NCI-H2107 (cell line): ENCODE results near the gene DPP6.
A peak's percentile ranks its signal among the peaks of the same experiment; 100 is the strongest.

Source experiments
- DNase-seq: peaks from one replicate; lab custom pipeline; 2025; lab: John Stamatoyannopoulos, UW

Gene DPP6

GRCh38 chr7:154769527-154769926 is 717.3 kb downstream of the DPP6 start:
- no peak for DNase-seq

- DNase-seq, result no peak
Measured at GRCh38 chr7:154770361-154770760, 718.2 kb downstream of the DPP6 start.

- no peak for DNase-seq
Measured at GRCh38 chr7:154770962-154771361, 718.8 kb downstream of the DPP6 start.

GRCh38 chr7:154774303-154774969 is 722.2 kb downstream of the DPP6 start:
- no peak for DNase-seq

GRCh38 chr7:154775681-154776080 is 723.5 kb downstream of the DPP6 start:
- DNase-seq, result no peak

GRCh38 chr7:154776350-154776749 is 724.2 kb downstream of the DPP6 start:
- DNase-seq, result no peak

- DNase-seq, result no peak
Measured at GRCh38 chr7:154777023-154777422, 724.8 kb downstream of the DPP6 start.

GRCh38 chr7:154777489-154777888 is 725.3 kb downstream of the DPP6 start:
- no peak for DNase-seq

GRCh38 chr7:154777908-154778307 is 725.7 kb downstream of the DPP6 start:
- DNase-seq, result no peak

- DNase-seq, result no peak
Measured at GRCh38 chr7:154781369-154782303, 729.4 kb downstream of the DPP6 start.

GRCh38 chr7:154783281-154783909 is 731.2 kb downstream of the DPP6 start:
- no peak for DNase-seq

- no peak for DNase-seq
Measured at GRCh38 chr7:154785898-154786297, 733.7 kb downstream of the DPP6 start.

- DNase-seq, result no peak
Measured at GRCh38 chr7:154789404-154789803, 737.2 kb downstream of the DPP6 start.

- no peak for DNase-seq
Measured at GRCh38 chr7:154791611-154792010, 739.4 kb downstream of the DPP6 start.

GRCh38 chr7:154792436-154793055 is 740.3 kb downstream of the DPP6 start:
- DNase-seq, result no peak

- DNase-seq, result no peak
Measured at GRCh38 chr7:154794147-154794780, 742.1 kb downstream of the DPP6 start.

GRCh38 chr7:154795014-154795413 is 742.8 kb downstream of the DPP6 start:
- DNase-seq, result no peak

- peak; percentile 48 for DNase-seq
Measured at GRCh38 chr7:154795437-154795836, 743.2 kb downstream of the DPP6 start.

GRCh38 chr7:154804449-154804848 is 752.3 kb downstream of the DPP6 start:
- no peak for DNase-seq

GRCh38 chr7:154812027-154812426 is 759.8 kb downstream of the DPP6 start:
- DNase-seq, result no peak

- DNase-seq, result no peak
Measured at GRCh38 chr7:154817224-154817896, 765.2 kb downstream of the DPP6 start.
